GM12875 (cell line): ENCODE results near the gene LTA4H.

Source experiments
- H3K4me3 ChIP-seq: one replicate; pipeline ENCODE4 v1.5.1; 2011; ENCODE audit warnings: low read depth, low read length, control low read depth
- TF ChIP-seq, protein P1 (sequence below): IDR thresholded peaks from 2 replicates; pipeline ENCODE4 v1.5.1; 2011; ENCODE audit warnings: low read depth, mild to moderate bottlenecking, control low read depth, inconsistent platforms, low read length, moderate library complexity, borderline replicate concordance; ENCODE audit not compliant: insufficient read depth

LTA4H gene

DNA sequence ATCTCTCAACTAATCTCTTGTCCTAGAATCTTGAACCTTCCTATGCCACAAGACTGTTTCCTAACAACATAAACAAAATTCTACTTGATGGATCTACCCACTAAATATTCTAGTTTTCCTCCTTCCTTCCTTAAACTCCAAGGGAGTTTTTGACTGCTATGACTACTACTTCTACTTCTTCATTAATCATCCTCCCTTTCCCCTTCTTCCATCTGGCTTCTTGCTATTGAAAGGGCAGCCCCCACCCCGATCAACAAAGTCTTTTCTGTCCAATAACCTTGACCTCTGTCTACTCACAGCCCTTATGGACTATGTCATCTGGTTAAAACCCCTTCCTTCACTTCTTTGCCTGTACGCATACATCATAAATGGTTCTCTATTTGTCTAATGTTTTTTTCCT lies 5.6 kb downstream of the LTA4H start:
- H3K4me3 ChIP-seq = no peak overlapping the region
- TF ChIP-seq, protein P1, sequence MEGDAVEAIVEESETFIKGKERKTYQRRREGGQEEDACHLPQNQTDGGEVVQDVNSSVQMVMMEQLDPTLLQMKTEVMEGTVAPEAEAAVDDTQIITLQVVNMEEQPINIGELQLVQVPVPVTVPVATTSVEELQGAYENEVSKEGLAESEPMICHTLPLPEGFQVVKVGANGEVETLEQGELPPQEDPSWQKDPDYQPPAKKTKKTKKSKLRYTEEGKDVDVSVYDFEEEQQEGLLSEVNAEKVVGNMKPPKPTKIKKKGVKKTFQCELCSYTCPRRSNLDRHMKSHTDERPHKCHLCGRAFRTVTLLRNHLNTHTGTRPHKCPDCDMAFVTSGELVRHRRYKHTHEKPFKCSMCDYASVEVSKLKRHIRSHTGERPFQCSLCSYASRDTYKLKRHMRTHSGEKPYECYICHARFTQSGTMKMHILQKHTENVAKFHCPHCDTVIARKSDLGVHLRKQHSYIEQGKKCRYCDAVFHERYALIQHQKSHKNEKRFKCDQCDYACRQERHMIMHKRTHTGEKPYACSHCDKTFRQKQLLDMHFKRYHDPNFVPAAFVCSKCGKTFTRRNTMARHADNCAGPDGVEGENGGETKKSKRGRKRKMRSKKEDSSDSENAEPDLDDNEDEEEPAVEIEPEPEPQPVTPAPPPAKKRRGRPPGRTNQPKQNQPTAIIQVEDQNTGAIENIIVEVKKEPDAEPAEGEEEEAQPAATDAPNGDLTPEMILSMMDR = no peak

DNA sequence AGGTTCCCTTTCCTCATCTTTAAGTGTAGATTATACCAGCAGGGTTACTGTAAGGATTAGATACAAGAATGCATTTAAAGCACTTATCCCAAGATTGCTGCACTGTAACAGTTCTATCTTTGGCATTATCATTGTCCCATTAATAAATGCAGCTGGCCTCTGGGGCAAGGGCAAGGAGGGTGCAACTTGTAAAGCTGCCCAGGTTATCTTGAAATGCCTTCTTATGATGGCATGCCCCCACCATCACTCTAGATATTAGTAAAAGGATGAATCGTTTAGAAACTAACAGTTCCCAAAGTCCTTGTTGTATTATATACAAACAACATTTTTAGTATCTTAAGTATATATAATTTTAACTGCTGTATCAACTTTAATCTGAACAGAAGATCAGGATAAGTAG lies 6.8 kb downstream of the LTA4H start:
- H3K4me3 ChIP-seq = no peak overlapping the region
- TF ChIP-seq, protein P1 = no peak

DNA sequence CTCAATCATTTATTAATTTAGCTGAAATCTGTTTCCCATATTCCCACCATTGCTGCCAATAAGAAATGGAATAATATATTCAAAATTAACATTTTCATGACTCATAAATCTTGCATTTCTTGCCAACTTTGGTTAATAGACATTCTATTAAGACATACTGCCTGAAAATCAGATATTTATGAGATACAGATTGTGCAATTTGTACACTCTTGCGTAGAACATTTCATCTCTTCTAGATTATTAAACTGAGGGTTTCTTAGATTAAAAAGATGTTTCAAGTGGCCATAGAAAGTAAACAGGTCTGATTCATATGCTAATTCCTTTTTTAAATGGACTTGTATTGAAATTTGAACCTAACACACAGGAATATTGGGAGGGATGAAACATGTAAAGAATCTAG lies 9.1 kb downstream of the LTA4H start:
- TF ChIP-seq, protein P1 = no peak
- no peak overlapping the region for H3K4me3 ChIP-seq

DNA sequence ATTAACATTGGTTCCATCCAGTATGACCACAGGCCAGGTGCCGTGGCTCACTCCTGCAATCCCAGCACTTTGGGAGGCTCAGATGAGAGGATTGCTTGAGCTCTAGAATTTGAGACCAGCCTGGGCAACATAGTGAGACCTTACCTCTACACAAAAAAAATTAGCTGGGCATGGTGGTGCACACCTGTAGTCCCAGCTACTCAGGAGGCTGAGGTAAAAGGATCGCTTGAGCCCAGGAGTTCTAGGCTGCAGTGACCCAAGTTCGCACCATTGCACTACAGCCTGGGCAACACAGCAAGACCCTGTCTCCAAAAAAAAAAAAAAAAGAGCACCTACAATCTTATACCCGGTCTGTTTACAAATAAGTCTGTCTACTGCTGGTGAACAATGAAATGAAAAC lies 9.9 kb downstream of the LTA4H start:
- H3K4me3 ChIP-seq = no peak overlapping the region
- TF ChIP-seq, protein P1 = no peak

DNA sequence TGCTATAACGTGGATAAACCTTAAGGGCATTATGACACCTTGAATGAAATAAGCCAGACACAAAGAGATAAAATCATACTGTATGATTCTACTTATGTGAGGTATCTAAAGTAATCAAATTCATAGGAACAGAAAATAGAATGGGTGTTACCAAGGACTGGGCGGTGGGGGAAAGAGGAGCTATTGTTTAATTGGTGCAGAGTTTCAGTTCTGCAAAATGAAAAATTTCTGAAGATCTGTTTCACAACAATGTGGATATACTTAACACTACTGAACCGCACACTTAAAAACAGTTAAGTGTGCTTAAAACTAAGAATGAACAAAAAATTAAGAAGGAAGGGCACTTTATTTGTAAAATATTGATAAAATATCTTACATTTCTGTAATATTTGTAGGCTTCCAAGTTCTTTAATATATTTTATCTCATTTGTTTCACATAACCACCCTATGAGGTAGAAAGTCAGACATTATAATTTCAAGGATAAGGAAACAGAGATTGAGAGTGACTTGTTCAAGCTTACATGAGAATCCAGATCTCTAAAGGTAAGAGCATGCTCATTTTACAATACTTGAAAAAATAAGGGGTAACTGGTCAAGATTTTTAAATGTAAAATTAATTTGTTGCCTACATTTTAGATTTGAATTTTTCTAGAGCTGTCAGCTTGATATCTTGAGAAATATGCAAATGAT lies 14.9 kb downstream of the LTA4H start:
- TF ChIP-seq, protein P1 = no peak
- H3K4me3 ChIP-seq = no peak overlapping the region

DNA sequence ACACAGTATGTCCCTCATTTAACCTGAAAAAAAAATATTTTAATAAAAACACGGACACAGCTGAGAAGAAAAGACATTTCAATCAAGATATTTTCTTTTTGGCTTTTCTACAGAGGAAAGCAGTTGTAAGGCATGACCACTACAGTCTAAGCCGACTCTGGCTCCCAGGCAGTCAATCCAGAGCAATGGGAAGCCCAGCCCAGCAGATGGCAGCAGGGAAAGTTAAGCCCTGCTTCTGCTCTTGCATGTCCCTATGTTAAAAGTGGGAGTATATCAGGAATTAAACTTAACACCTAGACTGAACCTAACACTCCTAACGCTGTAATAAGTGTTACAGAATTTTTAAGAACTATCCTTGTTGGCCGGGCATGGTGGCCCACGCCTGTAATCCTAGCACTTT lies 19.7 kb downstream of the LTA4H start:
- TF ChIP-seq, protein P1 = peak; percentile 4; the same call in 1 of the 2 replicates
- H3K4me3 ChIP-seq = no peak overlapping the region

DNA sequence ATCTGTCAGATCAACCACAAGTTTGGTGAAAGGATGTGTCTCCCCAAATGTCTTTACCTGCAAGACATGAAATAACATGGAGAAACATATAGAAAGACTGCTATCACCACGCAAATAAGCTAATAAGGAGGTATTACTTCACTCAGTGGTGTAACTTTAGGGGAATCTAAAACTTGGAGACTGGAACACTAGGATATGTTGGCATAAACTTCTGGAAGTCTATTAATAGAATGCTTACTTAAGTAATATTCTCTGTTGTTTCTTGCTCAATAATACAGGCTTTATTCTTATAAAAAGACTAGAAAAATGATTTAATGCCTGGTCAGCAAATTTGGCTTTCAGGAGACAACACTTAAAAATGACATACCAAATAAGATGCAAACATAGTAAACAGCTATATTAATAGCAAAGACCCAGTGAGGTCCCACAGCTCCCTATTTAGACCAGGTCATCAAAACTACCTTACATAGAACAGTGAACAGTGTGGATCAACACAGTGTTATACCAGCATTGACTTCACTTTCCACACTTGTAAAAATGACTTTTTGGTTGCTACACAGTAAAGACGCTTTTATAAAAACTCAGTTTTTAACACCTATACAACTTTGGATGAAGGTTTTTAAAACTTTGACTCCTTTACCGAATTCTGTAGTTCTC lies 20.3 kb downstream of the LTA4H start:
- TF ChIP-seq, protein P1 = no peak
- H3K4me3 ChIP-seq = no peak overlapping the region
